NCI-H2227 (cell line): Measurements from ENCODE around the gene SETD1A.

ENCODE experiments used
- DNase-seq: peaks from one replicate; lab custom pipeline; 2025; ENCODE audit not compliant: unreplicated experiment; lab: John Stamatoyannopoulos, UW

Gene SETD1A

DNA sequence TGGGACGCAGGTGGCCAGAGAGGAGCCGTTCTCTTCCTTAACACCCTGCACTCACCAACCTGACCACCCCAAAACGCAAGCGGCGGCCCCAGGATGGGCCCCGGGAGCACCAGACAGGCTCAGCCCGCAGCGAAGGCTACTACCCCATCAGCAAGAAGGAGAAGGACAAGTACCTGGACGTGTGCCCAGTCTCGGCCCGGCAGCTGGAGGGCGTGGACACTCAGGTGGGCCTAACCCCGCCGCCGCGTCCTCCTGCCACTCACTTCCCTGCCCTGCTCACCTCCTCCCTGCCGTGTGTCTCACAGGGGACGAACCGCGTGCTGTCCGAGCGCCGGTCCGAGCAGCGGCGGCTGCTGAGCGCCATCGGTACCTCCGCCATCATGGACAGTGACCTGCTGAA, 22.9 kb downstream of the SETD1A start:
- no peak for DNase-seq

DNA sequence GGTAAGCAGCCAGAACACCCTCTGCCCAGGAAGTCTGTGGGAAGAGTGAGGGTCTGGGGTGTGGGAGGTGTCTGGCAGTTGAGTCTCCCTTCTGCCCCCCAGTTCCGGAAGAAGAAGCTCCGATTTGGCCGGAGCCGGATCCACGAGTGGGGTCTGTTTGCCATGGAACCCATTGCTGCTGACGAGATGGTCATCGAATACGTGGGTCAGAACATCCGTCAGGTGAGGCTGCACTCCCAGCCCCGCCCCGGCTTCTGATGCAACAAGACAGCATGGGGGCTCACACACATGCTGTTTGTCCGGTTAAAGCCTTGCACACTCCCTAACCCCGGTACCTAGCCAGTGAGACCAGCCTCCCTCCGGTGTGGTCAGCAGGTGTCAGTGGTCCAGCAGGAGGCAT, 23.4 kb downstream of the SETD1A start:
- no peak for DNase-seq

DNA sequence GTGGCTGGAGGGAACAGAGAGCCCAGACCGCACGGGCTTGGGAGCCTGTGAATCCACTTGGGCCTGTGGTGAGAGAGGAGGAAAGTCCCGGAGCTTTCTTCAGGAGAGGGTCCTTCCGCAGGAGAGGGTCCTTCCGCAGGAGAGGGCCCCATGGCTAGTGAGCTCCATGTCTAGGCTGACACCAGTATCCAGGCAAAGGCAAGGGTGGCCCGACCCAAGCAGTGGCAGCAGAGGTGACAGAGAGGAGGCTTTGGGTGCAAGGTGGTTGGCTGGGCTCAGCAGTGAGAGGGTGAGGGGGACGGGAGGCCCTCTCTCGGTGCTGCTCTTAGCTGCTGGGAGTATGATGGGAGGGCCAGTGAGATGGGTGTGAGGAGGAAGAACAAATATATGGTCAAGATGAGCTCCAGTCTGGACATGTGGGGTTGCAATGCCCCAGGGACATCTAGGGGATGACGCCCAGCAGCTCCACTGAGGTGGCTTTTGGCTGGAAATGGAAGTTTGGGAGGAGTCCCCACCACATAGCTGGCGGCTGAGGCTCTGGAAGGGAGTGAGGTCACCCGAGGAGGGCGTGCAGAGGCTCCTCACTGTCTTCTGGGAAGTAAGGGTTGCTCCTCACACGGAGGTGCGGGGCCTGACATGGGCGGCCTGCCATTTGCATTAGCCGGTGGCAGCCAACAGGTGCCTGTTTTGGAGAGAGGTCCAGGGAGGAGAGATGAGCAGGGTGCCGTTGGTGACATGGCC, 25.2 kb downstream of the SETD1A start:
- no peak for DNase-seq

DNA sequence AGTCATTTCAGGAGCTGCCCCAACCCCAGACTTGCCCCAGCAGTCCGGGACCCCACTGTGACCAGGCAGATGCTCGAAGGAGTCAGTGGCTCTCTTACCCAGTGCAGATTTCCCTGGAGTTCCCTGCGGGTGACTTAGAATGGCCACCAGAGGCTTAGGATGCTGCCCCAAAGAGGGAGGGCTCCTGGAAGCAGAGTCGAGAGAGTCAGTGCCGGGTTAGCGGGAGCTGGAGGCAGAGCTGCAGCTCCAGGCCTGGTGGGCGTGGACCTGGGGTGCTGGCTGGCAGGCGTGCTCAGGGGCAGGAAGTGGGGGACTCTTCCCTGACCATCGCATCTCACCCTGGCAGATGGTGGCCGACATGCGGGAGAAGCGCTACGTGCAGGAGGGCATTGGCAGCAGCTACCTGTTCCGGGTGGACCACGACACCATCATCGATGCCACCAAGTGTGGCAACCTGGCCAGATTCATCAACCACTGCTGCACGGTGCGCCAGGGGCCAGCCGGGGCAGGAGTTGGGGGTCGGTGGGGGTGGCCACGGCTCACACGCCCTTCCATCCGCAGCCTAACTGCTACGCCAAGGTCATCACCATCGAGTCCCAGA, 25.8 kb downstream of the SETD1A start:
- DNase-seq, result no peak

DNA sequence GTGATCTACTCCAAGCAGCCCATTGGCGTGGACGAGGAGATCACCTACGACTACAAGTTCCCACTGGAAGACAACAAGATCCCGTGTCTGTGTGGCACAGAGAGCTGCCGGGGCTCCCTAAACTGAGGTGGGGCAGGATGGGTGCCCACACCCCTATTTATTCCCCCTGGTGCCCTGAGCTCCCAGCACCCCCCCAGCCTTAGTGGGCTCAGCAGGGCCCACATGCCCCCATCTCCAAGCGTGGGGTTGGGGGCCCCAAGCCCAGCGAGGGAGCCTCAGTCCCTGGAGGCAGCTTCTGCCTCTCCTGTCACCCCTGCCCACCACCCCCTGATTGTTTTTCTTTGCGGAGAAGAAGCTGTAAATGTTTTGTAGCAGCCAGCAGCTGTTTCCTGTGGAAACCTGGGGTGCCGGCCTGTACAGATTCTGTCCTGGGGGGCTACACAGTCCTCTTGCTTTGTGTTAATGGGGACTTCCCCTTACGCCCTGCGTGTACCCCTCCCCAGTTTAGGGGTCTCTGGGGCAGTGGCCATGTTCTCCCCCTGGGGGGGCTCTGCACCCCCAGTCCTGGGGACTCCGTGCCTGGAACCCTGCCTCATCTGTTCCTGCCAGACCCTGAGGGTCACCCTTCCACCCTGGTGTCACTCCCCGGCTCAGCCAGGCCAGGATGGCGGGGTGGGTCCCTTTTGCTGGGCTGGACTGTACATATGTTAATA, 26.5 kb downstream of the SETD1A start:
- DNase-seq, result no peak

DNA sequence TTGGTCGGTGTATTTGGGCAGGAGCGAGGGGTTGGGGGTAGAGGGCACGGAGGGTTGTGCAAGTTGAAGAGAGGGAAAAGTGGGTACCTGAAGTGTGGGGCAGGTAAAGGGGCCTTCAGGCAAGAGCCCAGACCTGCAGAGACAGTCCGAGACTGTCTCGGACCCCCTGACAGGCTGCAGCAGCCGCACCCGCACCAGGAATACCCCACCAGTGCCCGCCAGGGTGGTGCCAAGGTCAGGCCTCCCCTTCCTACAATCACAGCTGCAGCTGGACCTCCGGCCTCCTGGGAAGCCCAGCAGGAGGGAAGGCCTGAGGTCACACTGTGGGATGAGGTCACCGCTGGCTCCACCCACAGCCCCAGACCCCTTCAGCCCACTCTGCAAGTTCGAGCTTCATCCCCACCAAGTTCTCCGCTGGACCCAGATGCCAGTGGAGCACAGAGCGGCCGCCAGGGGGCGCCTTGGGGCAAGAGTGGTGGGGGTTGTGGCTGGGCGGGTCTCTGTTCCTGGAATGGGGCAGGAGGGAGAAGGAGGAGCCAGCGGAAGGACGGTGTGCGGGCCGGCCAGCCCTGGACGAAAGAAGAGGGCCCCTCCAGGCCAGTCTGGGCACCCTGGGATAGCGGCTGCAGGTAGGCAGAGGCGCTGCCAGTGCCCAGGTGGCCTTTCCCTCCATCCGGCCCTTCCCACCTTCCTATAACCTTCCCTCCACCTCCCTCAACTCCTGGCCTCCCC, 27.3 kb downstream of the SETD1A start, which contains the start of gene HSD3B7:
TSS of gene HSD3B7 (plus strand) at position 539 of the 732 bp plus-strand sequence. CDS start 452 bp downstream, outside the sequence.
- DNase-seq, result peak; percentile 89

DNA sequence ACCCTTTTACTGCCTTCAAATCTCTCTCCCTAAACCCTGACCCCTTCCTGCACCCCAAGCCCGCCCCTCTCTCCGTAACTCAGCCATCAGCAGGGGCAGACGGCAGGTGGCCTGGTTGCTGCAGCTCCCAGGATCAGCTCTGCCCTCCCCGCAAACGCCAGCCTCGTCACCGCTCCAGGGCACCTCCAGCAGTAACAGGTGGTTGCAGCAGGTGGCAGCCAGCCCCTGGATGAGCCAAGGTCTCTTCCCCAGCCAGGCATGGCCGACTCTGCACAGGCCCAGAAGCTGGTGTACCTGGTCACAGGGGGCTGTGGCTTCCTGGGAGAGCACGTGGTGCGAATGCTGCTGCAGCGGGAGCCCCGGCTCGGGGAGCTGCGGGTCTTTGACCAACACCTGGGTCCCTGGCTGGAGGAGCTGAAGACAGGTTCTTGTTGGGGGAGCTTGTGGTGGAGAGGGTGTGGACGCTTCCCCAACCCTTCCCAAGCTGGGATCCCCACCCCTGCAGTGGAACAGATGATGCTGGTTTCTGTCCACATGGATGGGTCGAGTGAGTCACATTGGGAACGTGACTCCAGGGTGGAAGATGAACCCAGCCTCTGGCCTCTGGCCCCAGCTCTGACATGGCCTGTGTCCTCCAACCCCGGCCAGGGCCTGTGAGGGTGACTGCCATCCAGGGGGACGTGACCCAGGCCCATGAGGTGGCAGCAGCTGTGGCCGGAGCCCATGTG, 28.0 kb downstream of the SETD1A start:
- DNase-seq, result peak; percentile 30

DNA sequence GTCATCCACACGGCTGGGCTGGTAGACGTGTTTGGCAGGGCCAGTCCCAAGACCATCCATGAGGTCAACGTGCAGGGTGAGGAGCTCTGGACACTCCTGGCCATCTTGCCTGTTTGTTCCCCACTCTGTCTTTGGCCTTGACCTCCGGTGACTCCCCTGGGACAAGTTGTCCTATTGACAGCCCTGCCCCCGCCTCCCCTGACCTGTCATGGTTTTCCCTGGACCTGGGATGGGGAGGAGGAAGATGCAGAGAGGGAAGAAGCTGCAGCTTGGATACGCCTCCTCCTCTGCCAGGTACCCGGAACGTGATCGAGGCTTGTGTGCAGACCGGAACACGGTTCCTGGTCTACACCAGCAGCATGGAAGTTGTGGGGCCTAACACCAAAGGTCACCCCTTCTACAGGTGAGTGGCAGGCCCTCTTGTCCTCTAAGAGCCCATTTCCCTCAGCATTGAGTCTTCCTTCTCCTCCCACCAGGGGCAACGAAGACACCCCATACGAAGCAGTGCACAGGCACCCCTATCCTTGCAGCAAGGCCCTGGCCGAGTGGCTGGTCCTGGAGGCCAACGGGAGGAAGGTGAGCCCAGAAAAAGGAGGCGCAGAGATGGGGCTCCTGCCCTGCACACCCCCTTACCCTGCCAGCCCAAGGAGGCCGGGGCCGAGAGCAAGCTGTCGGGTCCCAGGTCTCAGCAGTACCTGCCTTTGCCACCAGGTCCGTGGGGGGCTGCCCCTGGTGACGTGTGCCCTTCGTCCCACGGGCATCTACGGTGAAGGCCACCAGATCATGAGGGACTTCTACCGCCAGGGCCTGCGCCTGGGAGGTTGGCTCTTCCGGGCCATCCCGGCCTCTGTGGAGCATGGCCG, 28.8 kb downstream of the SETD1A start:
- no peak for DNase-seq

DNA sequence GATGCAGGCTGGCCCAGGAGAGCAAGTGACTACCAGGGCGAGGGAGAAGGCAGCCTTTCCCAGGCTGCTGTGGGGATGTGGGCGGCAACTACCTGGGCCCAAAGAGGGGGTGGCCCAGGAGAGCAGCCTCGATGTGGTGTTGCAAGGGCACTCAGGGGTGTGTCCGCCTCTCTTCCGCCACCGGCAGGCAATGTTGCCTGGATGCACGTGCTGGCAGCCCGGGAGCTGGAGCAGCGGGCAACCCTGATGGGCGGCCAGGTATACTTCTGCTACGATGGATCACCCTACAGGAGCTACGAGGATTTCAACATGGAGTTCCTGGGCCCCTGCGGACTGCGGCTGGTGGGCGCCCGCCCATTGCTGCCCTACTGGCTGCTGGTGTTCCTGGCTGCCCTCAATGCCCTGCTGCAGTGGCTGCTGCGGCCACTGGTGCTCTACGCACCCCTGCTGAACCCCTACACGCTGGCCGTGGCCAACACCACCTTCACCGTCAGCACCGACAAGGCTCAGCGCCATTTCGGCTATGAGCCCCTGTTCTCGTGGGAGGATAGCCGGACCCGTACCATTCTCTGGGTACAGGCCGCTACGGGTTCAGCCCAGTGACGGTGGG, 30.1 kb downstream of the SETD1A start:
- DNase-seq, result no peak

DNA sequence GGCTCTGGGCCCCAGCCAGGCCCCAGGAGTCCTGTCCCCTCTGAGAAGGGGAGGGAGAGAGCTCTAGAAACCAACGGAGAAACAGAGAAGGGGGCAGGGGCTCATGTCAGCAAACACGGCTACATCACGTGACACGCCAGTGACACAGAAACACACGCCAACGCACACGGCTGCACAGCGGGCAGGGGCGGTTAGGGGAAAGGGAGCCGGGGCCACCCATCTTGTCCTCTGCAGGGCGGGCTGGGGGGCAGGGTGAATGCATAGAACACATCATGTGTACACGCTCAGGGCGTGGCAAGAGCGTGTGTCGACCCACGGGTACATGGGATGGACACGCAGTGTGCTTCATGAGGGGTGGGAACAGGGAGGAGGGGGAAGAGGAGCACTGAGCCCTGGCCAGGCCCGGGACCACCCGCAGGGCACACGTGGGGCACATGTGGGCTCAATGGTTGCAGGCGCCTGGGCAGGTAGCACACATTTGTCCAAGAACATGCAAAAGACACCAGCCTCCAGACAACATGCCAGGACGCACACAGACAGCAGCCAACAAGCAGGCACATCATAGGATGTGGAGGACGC, 32.0 kb downstream of the SETD1A start:
- DNase-seq, result no peak

DNA sequence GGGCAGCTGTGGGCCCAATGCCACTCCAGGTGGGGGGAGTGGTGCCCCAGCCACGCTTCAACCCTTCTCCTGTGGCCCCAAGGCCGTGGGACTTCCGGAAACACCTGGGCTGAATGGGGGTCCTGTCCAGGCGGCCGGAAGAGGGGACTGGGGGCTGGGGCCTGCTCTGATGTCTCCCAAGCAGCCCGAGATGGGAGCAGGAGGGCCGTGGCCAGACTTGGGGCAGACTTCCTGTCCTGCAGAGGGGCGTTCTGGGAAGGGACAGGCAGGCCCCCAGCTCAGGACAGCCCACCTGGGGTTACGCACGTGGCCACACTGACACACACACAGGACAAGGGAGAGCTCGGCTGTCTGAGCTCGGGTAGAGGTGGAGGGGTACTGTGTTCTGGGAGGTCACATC, 32.6 kb downstream of the SETD1A start:
- no peak for DNase-seq

DNA sequence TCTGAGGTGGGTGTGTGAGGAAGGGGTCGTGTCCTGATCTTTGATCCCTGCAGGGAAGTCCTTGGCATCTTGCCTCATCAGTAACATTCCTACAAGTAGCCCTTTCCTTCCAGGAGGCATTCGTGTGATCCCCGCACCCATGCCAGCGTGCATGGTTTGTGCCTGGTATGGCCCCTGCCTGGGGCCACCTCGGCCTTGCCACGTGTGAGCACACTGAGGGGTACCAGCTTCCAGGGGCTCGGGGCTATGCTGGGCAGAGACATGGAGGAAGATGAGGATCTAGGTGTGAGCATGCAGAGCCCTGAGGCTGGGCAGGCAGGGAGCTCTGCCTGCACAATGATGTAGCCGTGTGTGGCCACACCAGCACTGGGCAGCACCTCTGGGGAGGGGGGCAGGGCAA, 33.5 kb downstream of the SETD1A start:
- no peak for DNase-seq

DNA sequence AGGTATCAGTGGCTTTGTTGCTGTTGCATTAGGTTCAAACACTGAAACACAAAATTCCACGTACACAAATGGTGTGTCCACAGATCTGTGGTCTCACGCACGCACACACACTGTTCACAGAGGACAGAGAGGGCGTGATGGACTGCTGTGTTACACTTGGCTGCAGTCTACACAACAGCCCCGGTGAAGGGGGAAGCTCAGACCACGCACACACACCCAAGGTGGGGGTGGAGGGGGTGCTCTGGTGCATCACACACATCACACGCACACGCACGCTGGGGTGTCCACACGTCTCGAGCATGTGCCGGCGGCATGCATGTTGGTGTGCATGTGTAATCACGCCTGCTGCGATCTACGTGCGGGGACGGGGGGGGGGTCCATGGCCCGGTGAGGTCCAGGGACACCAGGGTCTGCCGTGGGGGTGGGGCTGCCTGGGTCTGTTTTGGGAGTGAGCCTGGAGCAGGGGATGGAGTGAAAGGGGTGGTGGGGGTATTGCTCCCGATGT, 34.8 kb downstream of the SETD1A start:
- no peak for DNase-seq

DNA sequence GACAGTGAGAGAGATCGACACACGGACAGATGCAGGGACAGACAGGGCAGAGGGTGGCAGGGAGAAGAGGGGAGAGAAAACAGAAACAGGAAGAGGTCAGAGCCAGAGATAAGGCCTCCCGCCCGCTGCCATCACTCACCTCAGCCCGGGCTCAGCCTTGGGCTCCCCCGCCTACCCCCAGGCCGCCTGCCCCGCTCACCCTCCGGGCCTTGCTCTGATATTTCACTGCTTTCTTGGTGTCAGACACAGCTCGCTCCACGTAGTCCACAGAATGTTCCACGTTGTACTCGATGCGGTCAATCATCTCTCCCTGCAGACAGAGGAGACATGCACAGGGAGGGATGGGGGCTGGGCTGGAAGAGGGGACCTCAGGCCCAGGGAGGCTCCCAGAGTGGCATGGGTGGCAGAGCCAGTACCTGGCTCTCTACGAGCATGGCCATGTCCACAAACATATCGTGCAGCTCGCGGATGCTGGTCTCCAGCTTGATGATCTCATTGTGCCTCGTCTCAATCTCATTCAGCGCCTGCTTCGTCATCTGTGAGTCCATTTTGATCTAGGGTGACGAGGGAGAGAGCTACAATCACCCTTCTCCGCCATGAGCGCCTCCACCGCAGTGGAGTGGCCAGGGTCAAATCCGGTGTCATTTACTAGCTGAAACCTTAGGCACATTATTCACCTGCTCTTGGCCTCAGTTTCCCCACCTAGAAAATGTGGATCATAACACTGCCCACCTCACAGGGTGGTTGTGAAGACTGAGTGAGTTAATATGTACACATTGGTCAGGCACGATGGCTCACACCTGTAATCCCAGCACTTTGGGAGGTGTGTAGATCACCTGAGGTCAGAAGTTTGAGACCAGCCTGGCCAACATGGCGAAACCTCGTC, 35.6 kb downstream of the SETD1A start:
- no peak for DNase-seq

DNA sequence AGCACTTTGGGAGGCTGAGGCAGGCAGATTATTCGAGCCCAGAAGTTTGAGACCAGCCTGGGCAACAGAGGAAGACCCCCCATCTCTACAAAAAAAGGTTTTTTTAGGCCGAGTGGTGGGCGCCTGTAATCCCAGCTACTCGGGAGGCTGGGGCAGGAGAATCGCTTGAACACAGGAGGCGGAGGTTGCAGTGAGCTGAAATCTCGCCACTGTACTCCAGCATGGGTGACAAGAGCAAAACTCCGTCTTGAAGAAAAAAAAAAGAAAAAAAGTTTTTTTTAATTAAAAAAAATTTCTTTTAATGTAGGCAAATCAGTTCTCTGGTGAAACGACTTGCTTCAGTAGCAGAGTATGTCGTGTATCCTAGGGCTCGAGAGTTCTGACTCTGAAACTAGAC, 38.4 kb downstream of the SETD1A start:
- DNase-seq, result no peak

DNA sequence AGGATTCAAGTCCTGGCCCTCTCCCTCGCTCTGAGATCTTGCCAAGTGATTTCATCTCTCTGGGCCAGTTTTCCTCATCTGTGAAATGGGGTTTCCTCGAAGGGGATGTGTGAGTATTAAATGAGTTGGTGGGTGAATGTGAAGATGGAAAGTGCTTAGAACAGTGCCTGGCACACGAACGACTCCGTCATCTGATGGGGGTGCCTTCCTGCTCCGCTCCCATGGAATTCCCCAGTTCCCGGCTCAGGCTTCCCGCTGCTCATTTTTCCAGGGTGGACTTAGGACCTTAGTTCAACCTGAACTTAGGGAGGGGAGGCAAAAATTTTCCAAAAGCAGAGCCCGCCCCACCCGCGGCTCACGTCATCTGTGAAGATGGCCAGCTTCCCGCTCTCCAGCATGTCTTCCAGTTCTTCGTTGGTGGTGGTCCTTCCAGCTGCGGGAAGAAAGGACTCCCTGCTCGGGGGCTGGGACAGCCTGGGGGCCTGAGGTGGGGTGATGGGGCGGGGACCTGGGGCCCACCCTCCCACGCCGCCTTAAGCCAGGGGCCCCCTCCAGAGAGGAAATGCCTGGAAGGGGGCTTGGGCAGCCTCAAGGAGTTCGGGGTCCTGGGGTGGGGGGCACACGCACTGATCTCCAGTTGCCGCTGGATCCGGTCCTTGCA, 38.9 kb downstream of the SETD1A start:
- no peak for DNase-seq

DNA sequence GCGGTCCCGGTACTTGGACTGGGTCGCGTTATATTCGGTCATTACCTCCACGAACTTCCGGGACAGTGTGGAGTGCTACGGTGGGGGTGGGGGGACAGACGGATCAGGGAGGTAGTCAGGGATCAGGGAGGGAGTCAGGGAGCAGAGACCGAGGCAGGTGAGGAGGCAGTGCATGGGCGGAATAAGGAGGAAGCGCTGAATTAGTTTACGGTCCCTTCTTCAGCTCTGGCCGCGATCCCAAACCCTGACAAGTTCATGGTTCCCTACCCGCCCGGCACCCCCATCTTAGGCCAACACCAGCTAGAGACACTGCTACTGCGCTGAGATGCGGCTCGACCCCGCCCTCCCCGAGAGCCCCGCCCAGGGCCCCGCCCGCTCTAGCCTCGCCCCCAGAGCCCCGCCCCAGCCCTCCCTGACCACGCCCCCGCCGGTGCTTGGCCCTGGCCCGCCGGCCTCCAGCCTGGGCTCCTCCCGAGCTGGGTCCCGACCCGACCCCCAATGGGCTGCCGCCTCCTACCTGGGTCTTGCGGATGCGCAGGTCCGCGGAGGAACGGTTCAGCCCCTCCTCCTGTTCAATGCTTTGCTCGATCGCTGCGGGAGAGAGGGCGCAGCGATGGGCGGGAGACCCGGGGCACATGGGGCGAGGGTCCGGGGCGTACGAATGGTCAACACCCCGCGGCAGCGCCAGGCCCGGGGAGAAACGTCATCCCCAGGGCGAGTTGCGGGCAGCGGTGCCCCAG, 39.6 kb downstream of the SETD1A start:
- DNase-seq, result no peak
